Astrocyte (in vitro differentiated cells and primary cell): ENCODE data around the gene FBN2. TPM values are rescaled to one million over a fixed set of nuclear protein-coding genes. Genes with fewer than 3 reads are reported as not detected.

Experiments used
- DNase-seq: peaks from one replicate; pipeline ENCODE4 v3.0.0-alpha.2; 2010; ENCODE audit warnings: low read depth
- FAIRE-seq: peaks from 2 replicates; lab custom pipeline; 2011; peaks lifted over from hg19 to GRCh38; lab: Jason Lieb, UNC
- H2AFZ ChIP-seq: 2 replicates; pipeline ENCODE4 v1.6.0; 2012; ENCODE audit warnings: low read depth, low read length, inconsistent platforms
- H3K27ac ChIP-seq: 2 replicates; pipeline ENCODE4 v1.5.1; 2011; ENCODE audit warnings: low read depth, low read length, inconsistent platforms
- H3K27me3 ChIP-seq: 2 replicates; pipeline ENCODE4 v1.6.0; 2011; ENCODE audit warnings: low read length, inconsistent platforms; ENCODE audit not compliant: insufficient read depth
- H3K36me3 ChIP-seq: 2 replicates; pipeline ENCODE4 v1.5.1; 2011; ENCODE audit warnings: low read length, inconsistent platforms; ENCODE audit not compliant: insufficient read depth
- H3K4me1 ChIP-seq: 2 replicates; pipeline ENCODE4 v1.5.1; 2011; ENCODE audit warnings: low read length, inconsistent platforms; ENCODE audit not compliant: insufficient read depth
- H3K4me2 ChIP-seq: 2 replicates; pipeline ENCODE4 v1.6.0; 2012; ENCODE audit warnings: low read length, inconsistent platforms
- H3K4me3 ChIP-seq: 2 replicates; pipeline ENCODE4 v1.5.1; 2011; ENCODE audit warnings: low read depth, mild to moderate bottlenecking, low read length, inconsistent platforms; ENCODE audit not compliant: insufficient read depth
- H3K79me2 ChIP-seq: 2 replicates; pipeline ENCODE4 v1.6.0; 2012; ENCODE audit warnings: mild to moderate bottlenecking, low read length, inconsistent platforms; ENCODE audit not compliant: insufficient read depth
- H3K9ac ChIP-seq: 2 replicates; pipeline ENCODE4 v1.6.0; 2012; ENCODE audit warnings: mild to moderate bottlenecking, low read length, inconsistent platforms
- H3K9me3 ChIP-seq: 2 replicates; pipeline ENCODE4 v1.5.1; 2012; ENCODE audit warnings: low read depth, mild to moderate bottlenecking, low read length, inconsistent platforms; ENCODE audit not compliant: insufficient read depth
- H4K20me1 ChIP-seq: 2 replicates; pipeline ENCODE4 v1.6.0; 2012; ENCODE audit warnings: low read length, inconsistent platforms; ENCODE audit not compliant: insufficient read depth
- H3K27ac Mint-ChIP-seq: one replicate; pipeline ENCODE4 v1.8.0; 2021; ENCODE audit warnings: mild to moderate bottlenecking, mixed read lengths; ENCODE audit not compliant: unreplicated experiment
- H3K27me3 Mint-ChIP-seq: one replicate; pipeline ENCODE4 v1.8.0; 2021; ENCODE audit warnings: low read depth, mixed read lengths; ENCODE audit not compliant: unreplicated experiment
- H3K36me3 Mint-ChIP-seq: one replicate; pipeline ENCODE4 v1.8.0; 2021; ENCODE audit warnings: low read depth, mixed read lengths; ENCODE audit not compliant: unreplicated experiment
- H3K4me1 Mint-ChIP-seq: one replicate; pipeline ENCODE4 v1.8.0; 2021; ENCODE audit warnings: low read depth, mixed read lengths; ENCODE audit not compliant: unreplicated experiment
- H3K4me3 Mint-ChIP-seq: one replicate; pipeline ENCODE4 v1.8.0; 2021; ENCODE audit warnings: mild to moderate bottlenecking, moderate library complexity, mixed read lengths; ENCODE audit not compliant: unreplicated experiment
- H3K9me3 Mint-ChIP-seq: one replicate; pipeline ENCODE4 v1.8.0; 2021; ENCODE audit warnings: mild to moderate bottlenecking, mixed read lengths; ENCODE audit not compliant: unreplicated experiment
- EZH2 ChIP-seq: IDR thresholded peaks from 2 replicates; pipeline ENCODE4 v1.6.1; 2012; ENCODE audit warnings: mild to moderate bottlenecking, low read length, inconsistent platforms; ENCODE audit not compliant: insufficient read depth
- total RNA-seq: library from RNA; stranded (reverse); gene quantifications from 2 replicates; pipeline ENCODE4 v1.2.1, GENCODE V29; 2021
- TF ChIP-seq, protein P1 (sequence below): IDR thresholded peaks from 2 replicates; pipeline ENCODE4 v1.5.1; 2011; ENCODE audit warnings: low read depth, mild to moderate bottlenecking, inconsistent platforms, low read length, moderate library complexity; ENCODE audit not compliant: insufficient read depth

The FBN2 gene
- total RNA-seq, 1 donor from 2014 or later, result 176 TPM

DNA sequence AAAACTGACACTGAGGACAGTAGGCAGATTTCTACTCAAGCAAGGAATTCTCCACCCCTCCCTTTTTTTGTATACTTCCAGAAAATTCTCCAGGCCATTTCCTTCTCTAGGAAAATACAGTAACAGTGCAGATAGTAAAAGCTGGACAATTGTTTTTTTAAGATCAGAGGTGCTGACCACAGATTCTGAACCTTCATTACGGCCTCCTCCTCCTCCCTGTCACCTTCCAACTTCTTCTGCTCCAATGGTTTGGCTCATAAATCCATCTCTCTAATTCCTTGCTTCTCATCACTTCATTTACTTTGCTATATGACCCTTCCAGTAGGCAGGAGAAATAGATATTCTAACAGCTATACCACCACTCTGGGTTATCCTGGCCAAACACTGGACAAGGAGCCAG, 220.6 kb downstream of the FBN2 start:
- Mint-ChIP-seq H3K36me3 (peaks cover 11% of the 10 kb centered on the region), H3K4me3 (no peak overlapping the region)

DNA sequence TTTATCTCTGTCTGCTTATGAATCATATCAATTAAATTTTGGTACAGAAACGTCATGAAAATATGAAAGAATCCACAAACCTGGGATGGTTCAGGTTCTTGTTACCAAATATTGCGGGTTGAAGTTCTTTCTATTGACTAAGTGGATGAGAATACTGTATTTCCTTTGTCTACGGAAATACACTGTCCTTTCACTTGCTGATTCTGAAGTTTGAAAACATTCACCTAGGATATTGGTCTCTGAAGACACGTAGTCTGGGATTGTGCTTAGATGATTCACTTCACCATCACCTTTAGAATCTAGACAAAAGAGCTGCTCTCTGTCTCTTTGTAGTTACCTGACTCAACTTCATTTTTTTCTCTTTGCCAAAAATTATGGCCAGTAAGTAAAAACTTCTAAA, 222.4 kb downstream of the FBN2 start:
- Mint-ChIP-seq H3K27me3 (no peaks in the 10 kb centered on the region), H3K4me1 (no peaks in the 10 kb centered on the region), H3K4me3 (no peak overlapping the region), H3K27ac (no peak overlapping the region), H3K9me3 (no peaks in the 10 kb centered on the region), H3K36me3 (peaks cover 11% of the 10 kb centered on the region)
- Histone ChIP-seq H3K9ac (no peak overlapping the region), H3K36me3 (no peaks in the 10 kb centered on the region), H2AFZ (no peak overlapping the region), H3K27me3 (no peaks in the 10 kb centered on the region), H3K4me2 (no peak overlapping the region), H3K27ac (no peak overlapping the region), H3K4me1 (no peaks in the 10 kb centered on the region), H3K4me3 (no peak overlapping the region), H3K9me3 (no peaks in the 10 kb centered on the region), H3K79me2 (no peaks in the 10 kb centered on the region), H4K20me1 (no peaks in the 10 kb centered on the region)
- FAIRE-seq (no peak), DNase-seq (no peak)
- TF ChIP-seq, protein P1, sequence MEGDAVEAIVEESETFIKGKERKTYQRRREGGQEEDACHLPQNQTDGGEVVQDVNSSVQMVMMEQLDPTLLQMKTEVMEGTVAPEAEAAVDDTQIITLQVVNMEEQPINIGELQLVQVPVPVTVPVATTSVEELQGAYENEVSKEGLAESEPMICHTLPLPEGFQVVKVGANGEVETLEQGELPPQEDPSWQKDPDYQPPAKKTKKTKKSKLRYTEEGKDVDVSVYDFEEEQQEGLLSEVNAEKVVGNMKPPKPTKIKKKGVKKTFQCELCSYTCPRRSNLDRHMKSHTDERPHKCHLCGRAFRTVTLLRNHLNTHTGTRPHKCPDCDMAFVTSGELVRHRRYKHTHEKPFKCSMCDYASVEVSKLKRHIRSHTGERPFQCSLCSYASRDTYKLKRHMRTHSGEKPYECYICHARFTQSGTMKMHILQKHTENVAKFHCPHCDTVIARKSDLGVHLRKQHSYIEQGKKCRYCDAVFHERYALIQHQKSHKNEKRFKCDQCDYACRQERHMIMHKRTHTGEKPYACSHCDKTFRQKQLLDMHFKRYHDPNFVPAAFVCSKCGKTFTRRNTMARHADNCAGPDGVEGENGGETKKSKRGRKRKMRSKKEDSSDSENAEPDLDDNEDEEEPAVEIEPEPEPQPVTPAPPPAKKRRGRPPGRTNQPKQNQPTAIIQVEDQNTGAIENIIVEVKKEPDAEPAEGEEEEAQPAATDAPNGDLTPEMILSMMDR, result no peak
- TF ChIP-seq EZH2, result no peak

More for the DNA sequence above, 220.6 kb downstream of the FBN2 start:
- Histone ChIP-seq H3K79me2 (no peaks in the 10 kb centered on the region), H4K20me1 (no peaks in the 10 kb centered on the region), H3K36me3 (no peaks in the 10 kb centered on the region), H3K4me2 (no peak overlapping the region), H3K4me3 (no peak overlapping the region), H3K9ac (no peak overlapping the region), H3K9me3 (no peaks in the 10 kb centered on the region), H3K27ac (no peak overlapping the region), H3K4me1 (no peaks in the 10 kb centered on the region), H3K27me3 (no peaks in the 10 kb centered on the region), H2AFZ (no peak overlapping the region)
- Mint-ChIP-seq H3K9me3 (no peaks in the 10 kb centered on the region), H3K27ac (no peak overlapping the region), H3K27me3 (no peaks in the 10 kb centered on the region), H3K4me1 (no peaks in the 10 kb centered on the region)
- TF ChIP-seq, protein P1, result no peak
- TF ChIP-seq EZH2, result no peak
- no peak for DNase-seq
- no peak for FAIRE-seq

DNA sequence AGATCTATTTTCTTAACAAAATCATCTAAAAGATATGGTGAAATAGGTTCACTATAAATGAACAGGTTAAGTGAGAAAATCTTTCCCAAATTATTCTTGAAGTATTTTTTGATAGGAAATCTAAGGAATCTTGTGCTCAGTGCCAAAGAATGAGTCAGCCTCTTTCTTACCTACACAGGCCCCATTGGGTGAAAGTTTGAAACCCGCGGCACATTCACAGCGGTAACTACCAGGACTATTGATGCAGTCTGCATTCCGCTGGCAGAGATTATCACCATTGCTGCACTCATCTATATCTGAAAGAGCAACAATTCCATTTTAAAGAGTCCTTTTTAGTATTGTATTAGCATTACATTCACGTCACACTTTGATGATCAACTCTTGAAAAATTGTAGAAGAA, 232.7 kb downstream of the FBN2 start:
- Histone ChIP-seq H3K4me3 (no peak overlapping the region), H3K4me2 (no peak overlapping the region), H3K4me1 (peaks cover 5% of the 10 kb centered on the region), H3K27ac (no peak overlapping the region), H3K36me3 (peaks cover 8% of the 10 kb centered on the region), H3K9me3 (no peaks in the 10 kb centered on the region), H3K9ac (no peak overlapping the region), H3K79me2 (no peaks in the 10 kb centered on the region), H4K20me1 (no peaks in the 10 kb centered on the region), H2AFZ (no peak overlapping the region), H3K27me3 (no peaks in the 10 kb centered on the region)
- FAIRE-seq (no peak), DNase-seq (no peak)
- H3K27ac Mint-ChIP-seq, result no peak overlapping the region
- H3K4me3 Mint-ChIP-seq, result no peak overlapping the region
- peaks cover 12% of the 10 kb centered on the region for H3K4me1 Mint-ChIP-seq
- H3K36me3 Mint-ChIP-seq, result peaks cover 16% of the 10 kb centered on the region
- no peaks in the 10 kb centered on the region for H3K9me3 Mint-ChIP-seq
- no peak for TF ChIP-seq EZH2
- TF ChIP-seq, protein P1, result no peak
- no peaks in the 10 kb centered on the region for H3K27me3 Mint-ChIP-seq
